Measurements from ENCODE around the gene DAP.

DAP gene

DNA sequence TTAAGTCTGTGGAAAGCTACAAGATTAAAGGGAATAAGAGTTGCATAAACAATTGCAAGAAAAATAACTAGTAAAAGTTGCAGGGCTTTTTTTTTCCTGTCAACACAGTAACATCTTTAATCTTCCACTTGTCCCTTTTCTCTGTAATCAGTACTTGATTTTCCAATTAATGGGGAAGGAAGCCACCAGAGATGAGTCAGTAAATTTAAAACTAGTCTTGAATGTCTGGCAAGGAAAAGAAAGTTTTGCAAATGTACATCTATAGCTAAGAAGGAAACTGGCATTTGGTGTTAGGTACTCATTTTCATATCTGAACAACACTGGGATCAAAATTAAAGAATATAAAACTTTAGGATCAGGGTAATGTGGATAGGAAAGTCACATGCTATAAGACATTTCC is 17.1 kb downstream of the DAP start:
- ATAC-seq, result no peak

DNA sequence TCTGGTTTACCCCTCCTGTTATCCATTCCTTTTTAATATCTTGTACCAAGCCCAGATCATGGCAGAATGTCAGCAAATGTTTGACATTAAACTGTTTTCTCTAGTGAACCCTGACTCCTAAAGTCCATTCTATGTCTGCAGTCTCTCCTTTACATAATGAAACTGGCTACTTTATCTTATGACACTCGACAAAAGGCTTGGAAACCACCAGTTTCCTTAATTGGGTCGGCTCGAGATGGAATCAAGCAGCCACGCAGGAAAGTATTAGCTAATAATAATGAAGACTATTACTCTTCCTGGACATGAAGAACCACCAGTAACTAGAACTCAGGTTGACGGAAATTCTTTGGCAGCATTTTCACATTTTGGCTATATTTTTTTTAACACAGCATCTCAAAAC is 17.5 kb downstream of the DAP start:
- TF ChIP-seq, protein P1, sequence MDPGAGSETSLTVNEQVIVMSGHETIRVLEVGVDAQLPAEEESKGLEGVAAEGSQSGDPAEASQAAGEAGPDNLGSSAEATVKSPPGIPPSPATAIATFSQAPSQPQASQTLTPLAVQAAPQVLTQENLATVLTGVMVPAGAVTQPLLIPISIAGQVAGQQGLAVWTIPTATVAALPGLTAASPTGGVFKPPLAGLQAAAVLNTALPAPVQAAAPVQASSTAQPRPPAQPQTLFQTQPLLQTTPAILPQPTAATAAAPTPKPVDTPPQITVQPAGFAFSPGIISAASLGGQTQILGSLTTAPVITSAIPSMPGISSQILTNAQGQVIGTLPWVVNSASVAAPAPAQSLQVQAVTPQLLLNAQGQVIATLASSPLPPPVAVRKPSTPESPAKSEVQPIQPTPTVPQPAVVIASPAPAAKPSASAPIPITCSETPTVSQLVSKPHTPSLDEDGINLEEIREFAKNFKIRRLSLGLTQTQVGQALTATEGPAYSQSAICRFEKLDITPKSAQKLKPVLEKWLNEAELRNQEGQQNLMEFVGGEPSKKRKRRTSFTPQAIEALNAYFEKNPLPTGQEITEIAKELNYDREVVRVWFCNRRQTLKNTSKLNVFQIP (CRISPR knock-in tag; IDR thresholded peaks at IDR 0.05; ENCODE audit: borderline replicate concordance, low read depth), result no peak
- TF ChIP-seq ZFP3 (CRISPR knock-in tag; IDR thresholded peaks at IDR 0.05) (no peak), OSR1 (CRISPR knock-in tag; IDR thresholded peaks at IDR 0.05) (no peak), ZNF565 (CRISPR knock-in tag; conservative IDR thresholded peaks at IDR 0.05; ENCODE audit: low read depth) (no peak), CSDC2 (CRISPR knock-in tag; IDR thresholded peaks at IDR 0.05) (no peak), ISL1 (CRISPR knock-in tag; IDR thresholded peaks at IDR 0.05) (no peak)
- TF ChIP-seq, protein P2, sequence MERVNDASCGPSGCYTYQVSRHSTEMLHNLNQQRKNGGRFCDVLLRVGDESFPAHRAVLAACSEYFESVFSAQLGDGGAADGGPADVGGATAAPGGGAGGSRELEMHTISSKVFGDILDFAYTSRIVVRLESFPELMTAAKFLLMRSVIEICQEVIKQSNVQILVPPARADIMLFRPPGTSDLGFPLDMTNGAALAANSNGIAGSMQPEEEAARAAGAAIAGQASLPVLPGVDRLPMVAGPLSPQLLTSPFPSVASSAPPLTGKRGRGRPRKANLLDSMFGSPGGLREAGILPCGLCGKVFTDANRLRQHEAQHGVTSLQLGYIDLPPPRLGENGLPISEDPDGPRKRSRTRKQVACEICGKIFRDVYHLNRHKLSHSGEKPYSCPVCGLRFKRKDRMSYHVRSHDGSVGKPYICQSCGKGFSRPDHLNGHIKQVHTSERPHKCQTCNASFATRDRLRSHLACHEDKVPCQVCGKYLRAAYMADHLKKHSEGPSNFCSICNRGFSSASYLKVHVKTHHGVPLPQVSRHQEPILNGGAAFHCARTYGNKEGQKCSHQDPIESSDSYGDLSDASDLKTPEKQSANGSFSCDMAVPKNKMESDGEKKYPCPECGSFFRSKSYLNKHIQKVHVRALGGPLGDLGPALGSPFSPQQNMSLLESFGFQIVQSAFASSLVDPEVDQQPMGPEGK (CRISPR knock-in tag; IDR thresholded peaks at IDR 0.05; ENCODE audit: borderline replicate concordance), result no peak
- TF ChIP-seq, protein P3, sequence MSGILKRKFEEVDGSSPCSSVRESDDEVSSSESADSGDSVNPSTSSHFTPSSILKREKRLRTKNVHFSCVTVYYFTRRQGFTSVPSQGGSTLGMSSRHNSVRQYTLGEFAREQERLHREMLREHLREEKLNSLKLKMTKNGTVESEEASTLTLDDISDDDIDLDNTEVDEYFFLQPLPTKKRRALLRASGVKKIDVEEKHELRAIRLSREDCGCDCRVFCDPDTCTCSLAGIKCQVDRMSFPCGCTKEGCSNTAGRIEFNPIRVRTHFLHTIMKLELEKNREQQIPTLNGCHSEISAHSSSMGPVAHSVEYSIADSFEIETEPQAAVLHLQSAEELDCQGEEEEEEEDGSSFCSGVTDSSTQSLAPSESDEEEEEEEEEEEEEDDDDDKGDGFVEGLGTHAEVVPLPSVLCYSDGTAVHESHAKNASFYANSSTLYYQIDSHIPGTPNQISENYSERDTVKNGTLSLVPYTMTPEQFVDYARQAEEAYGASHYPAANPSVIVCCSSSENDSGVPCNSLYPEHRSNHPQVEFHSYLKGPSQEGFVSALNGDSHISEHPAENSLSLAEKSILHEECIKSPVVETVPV (CRISPR knock-in tag; IDR thresholded peaks at IDR 0.05), result no peak
- TF ChIP-seq, protein P4, sequence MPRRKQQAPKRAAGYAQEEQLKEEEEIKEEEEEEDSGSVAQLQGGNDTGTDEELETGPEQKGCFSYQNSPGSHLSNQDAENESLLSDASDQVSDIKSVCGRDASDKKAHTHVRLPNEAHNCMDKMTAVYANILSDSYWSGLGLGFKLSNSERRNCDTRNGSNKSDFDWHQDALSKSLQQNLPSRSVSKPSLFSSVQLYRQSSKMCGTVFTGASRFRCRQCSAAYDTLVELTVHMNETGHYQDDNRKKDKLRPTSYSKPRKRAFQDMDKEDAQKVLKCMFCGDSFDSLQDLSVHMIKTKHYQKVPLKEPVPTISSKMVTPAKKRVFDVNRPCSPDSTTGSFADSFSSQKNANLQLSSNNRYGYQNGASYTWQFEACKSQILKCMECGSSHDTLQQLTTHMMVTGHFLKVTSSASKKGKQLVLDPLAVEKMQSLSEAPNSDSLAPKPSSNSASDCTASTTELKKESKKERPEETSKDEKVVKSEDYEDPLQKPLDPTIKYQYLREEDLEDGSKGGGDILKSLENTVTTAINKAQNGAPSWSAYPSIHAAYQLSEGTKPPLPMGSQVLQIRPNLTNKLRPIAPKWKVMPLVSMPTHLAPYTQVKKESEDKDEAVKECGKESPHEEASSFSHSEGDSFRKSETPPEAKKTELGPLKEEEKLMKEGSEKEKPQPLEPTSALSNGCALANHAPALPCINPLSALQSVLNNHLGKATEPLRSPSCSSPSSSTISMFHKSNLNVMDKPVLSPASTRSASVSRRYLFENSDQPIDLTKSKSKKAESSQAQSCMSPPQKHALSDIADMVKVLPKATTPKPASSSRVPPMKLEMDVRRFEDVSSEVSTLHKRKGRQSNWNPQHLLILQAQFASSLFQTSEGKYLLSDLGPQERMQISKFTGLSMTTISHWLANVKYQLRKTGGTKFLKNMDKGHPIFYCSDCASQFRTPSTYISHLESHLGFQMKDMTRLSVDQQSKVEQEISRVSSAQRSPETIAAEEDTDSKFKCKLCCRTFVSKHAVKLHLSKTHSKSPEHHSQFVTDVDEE (CRISPR knock-in tag; IDR thresholded peaks at IDR 0.05), result no peak
- no peak for ATAC-seq

More for the DNA sequence above, 17.1 kb downstream of the DAP start:
- TF ChIP-seq CSDC2 (CRISPR knock-in tag; IDR thresholded peaks at IDR 0.05) (no peak), ZNF8 (CRISPR knock-in tag; IDR thresholded peaks at IDR 0.05) (no peak), ZNF70 (CRISPR knock-in tag; IDR thresholded peaks at IDR 0.05) (no peak), PPARA (CRISPR knock-in tag; IDR thresholded peaks at IDR 0.05; ENCODE audit: borderline replicate concordance) (no peak), SNAI2 (CRISPR knock-in tag; IDR thresholded peaks at IDR 0.05) (no peak), OSR1 (CRISPR knock-in tag; IDR thresholded peaks at IDR 0.05) (no peak), ZFP3 (CRISPR knock-in tag; IDR thresholded peaks at IDR 0.05) (no peak), BACH2 (CRISPR knock-in tag; IDR thresholded peaks at IDR 0.05; ENCODE audit: borderline replicate concordance) (no peak), ESRRG (CRISPR knock-in tag; IDR thresholded peaks at IDR 0.05) (no peak), ZNF565 (CRISPR knock-in tag; conservative IDR thresholded peaks at IDR 0.05; ENCODE audit: low read depth) (no peak), ISL1 (CRISPR knock-in tag; IDR thresholded peaks at IDR 0.05) (no peak), ZC3H10 (CRISPR knock-in tag; IDR thresholded peaks at IDR 0.05) (no peak)
- TF ChIP-seq, protein P4 (CRISPR knock-in tag; IDR thresholded peaks at IDR 0.05), result no peak
- TF ChIP-seq, protein P5, sequence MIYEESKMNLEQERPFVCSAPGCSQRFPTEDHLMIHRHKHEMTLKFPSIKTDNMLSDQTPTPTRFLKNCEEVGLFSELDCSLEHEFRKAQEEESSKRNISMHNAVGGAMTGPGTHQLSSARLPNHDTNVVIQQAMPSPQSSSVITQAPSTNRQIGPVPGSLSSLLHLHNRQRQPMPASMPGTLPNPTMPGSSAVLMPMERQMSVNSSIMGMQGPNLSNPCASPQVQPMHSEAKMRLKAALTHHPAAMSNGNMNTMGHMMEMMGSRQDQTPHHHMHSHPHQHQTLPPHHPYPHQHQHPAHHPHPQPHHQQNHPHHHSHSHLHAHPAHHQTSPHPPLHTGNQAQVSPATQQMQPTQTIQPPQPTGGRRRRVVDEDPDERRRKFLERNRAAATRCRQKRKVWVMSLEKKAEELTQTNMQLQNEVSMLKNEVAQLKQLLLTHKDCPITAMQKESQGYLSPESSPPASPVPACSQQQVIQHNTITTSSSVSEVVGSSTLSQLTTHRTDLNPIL (CRISPR knock-in tag; IDR thresholded peaks at IDR 0.05; ENCODE audit: low read depth), result no peak
- TF ChIP-seq, protein P2 (CRISPR knock-in tag; IDR thresholded peaks at IDR 0.05; ENCODE audit: borderline replicate concordance), result no peak

Data from SK-N-SH treated with all-trans-retinoic acid at 6 μM for 48 hours (cell line).